Astrocyte (in vitro differentiated cells and primary cell): ENCODE measurements around the gene ELK1. TPM values are rescaled to one million over a fixed set of nuclear protein-coding genes. Genes with fewer than 3 reads are reported as not detected.

Source experiments
- DNase-seq: peaks from one replicate; pipeline ENCODE4 v3.0.0-alpha.2; 2010; ENCODE audit warnings: low read depth
- FAIRE-seq: peaks from 2 replicates; lab custom pipeline; 2011; peaks lifted over from hg19 to GRCh38; lab: Jason Lieb, UNC
- H2AFZ ChIP-seq: 2 replicates; pipeline ENCODE4 v1.6.0; 2012; ENCODE audit warnings: low read depth, low read length, inconsistent platforms
- H3K27ac ChIP-seq: 2 replicates; pipeline ENCODE4 v1.5.1; 2011; ENCODE audit warnings: low read depth, low read length, inconsistent platforms
- H3K27me3 ChIP-seq: 2 replicates; pipeline ENCODE4 v1.6.0; 2011; ENCODE audit warnings: low read length, inconsistent platforms; ENCODE audit not compliant: insufficient read depth
- H3K36me3 ChIP-seq: 2 replicates; pipeline ENCODE4 v1.5.1; 2011; ENCODE audit warnings: low read length, inconsistent platforms; ENCODE audit not compliant: insufficient read depth
- H3K4me1 ChIP-seq: 2 replicates; pipeline ENCODE4 v1.5.1; 2011; ENCODE audit warnings: low read length, inconsistent platforms; ENCODE audit not compliant: insufficient read depth
- H3K4me2 ChIP-seq: 2 replicates; pipeline ENCODE4 v1.6.0; 2012; ENCODE audit warnings: low read length, inconsistent platforms
- H3K4me3 ChIP-seq: 2 replicates; pipeline ENCODE4 v1.5.1; 2011; ENCODE audit warnings: low read depth, mild to moderate bottlenecking, low read length, inconsistent platforms; ENCODE audit not compliant: insufficient read depth
- H3K79me2 ChIP-seq: 2 replicates; pipeline ENCODE4 v1.6.0; 2012; ENCODE audit warnings: mild to moderate bottlenecking, low read length, inconsistent platforms; ENCODE audit not compliant: insufficient read depth
- H3K9ac ChIP-seq: 2 replicates; pipeline ENCODE4 v1.6.0; 2012; ENCODE audit warnings: mild to moderate bottlenecking, low read length, inconsistent platforms
- H3K9me3 ChIP-seq: 2 replicates; pipeline ENCODE4 v1.5.1; 2012; ENCODE audit warnings: low read depth, mild to moderate bottlenecking, low read length, inconsistent platforms; ENCODE audit not compliant: insufficient read depth
- H4K20me1 ChIP-seq: 2 replicates; pipeline ENCODE4 v1.6.0; 2012; ENCODE audit warnings: low read length, inconsistent platforms; ENCODE audit not compliant: insufficient read depth
- H3K27ac Mint-ChIP-seq: one replicate; pipeline ENCODE4 v1.8.0; 2021; ENCODE audit warnings: mild to moderate bottlenecking, mixed read lengths; ENCODE audit not compliant: unreplicated experiment
- H3K27me3 Mint-ChIP-seq: one replicate; pipeline ENCODE4 v1.8.0; 2021; ENCODE audit warnings: low read depth, mixed read lengths; ENCODE audit not compliant: unreplicated experiment
- H3K36me3 Mint-ChIP-seq: one replicate; pipeline ENCODE4 v1.8.0; 2021; ENCODE audit warnings: low read depth, mixed read lengths; ENCODE audit not compliant: unreplicated experiment
- H3K4me1 Mint-ChIP-seq: one replicate; pipeline ENCODE4 v1.8.0; 2021; ENCODE audit warnings: low read depth, mixed read lengths; ENCODE audit not compliant: unreplicated experiment
- H3K4me3 Mint-ChIP-seq: one replicate; pipeline ENCODE4 v1.8.0; 2021; ENCODE audit warnings: mild to moderate bottlenecking, moderate library complexity, mixed read lengths; ENCODE audit not compliant: unreplicated experiment
- H3K9me3 Mint-ChIP-seq: one replicate; pipeline ENCODE4 v1.8.0; 2021; ENCODE audit warnings: mild to moderate bottlenecking, mixed read lengths; ENCODE audit not compliant: unreplicated experiment
- CTCF ChIP-seq: IDR thresholded peaks from 2 replicates; pipeline ENCODE4 v1.5.1; 2011; ENCODE audit warnings: low read depth, mild to moderate bottlenecking, inconsistent platforms, low read length, moderate library complexity; ENCODE audit not compliant: insufficient read depth
- EZH2 ChIP-seq: IDR thresholded peaks from 2 replicates; pipeline ENCODE4 v1.6.1; 2012; ENCODE audit warnings: mild to moderate bottlenecking, low read length, inconsistent platforms; ENCODE audit not compliant: insufficient read depth
- total RNA-seq: library from RNA; stranded (reverse); gene quantifications from 2 replicates; pipeline ENCODE4 v1.2.1, GENCODE V29; 2021

The ELK1 gene
- total RNA-seq, 1 donor from 2014 or later, result 34.1 TPM

GRCh38 chrX:47633689-47634590, 16.4 kb downstream of the ELK1 start:
- Histone ChIP-seq H3K9me3 (no peaks in the 10 kb centered on the region), H3K36me3 (peaks cover 3% of the 10 kb centered on the region), H2AFZ (no peak overlapping the region), H3K79me2 (no peaks in the 10 kb centered on the region), H3K9ac (no peak overlapping the region), H4K20me1 (no peaks in the 10 kb centered on the region), H3K4me1 (peaks cover 3% of the 10 kb centered on the region), H3K27me3 (no peaks in the 10 kb centered on the region), H3K4me3 (no peak overlapping the region), H3K4me2 (no peak overlapping the region), H3K27ac (no peak overlapping the region)
- Mint-ChIP-seq H3K4me1 (peaks cover 5% of the 10 kb centered on the region), H3K27ac (no peak overlapping the region), H3K36me3 (peaks cover 6% of the 10 kb centered on the region), H3K4me3 (no peak overlapping the region), H3K9me3 (no peaks in the 10 kb centered on the region), H3K27me3 (no peaks in the 10 kb centered on the region)
- TF ChIP-seq EZH2, result no peak
- TF ChIP-seq CTCF, result no peak
- FAIRE-seq (no peak), DNase-seq (no peak)

- no peaks in the 10 kb centered on the region for H3K79me2 ChIP-seq
- H2AFZ ChIP-seq, result no peak overlapping the region
- H4K20me1 ChIP-seq, result no peaks in the 10 kb centered on the region
- Mint-ChIP-seq H3K27ac (no peak overlapping the region), H3K4me3 (no peak overlapping the region), H3K9me3 (no peaks in the 10 kb centered on the region), H3K4me1 (peaks cover 5% of the 10 kb centered on the region), H3K36me3 (peaks cover 6% of the 10 kb centered on the region), H3K27me3 (no peaks in the 10 kb centered on the region)
- H3K36me3 ChIP-seq, result peaks cover 3% of the 10 kb centered on the region
- DNase-seq, result no peak
- no peaks in the 10 kb centered on the region for H3K27me3 ChIP-seq
- FAIRE-seq, result peak; percentile 59
- H3K27ac ChIP-seq, result no peak overlapping the region
- no peaks in the 10 kb centered on the region for H3K4me1 ChIP-seq
- H3K4me3 ChIP-seq, result no peak overlapping the region
- no peak overlapping the region for H3K4me2 ChIP-seq
- TF ChIP-seq CTCF, result no peak
- TF ChIP-seq EZH2, result no peak
- H3K9ac ChIP-seq, result no peak overlapping the region
- no peaks in the 10 kb centered on the region for H3K9me3 ChIP-seq
These were observed 17.7 kb downstream of the ELK1 start for GRCh38 chrX:47632666-47633065.

- H3K27ac ChIP-seq, result no peak overlapping the region
- no peaks in the 10 kb centered on the region for H3K4me1 ChIP-seq
- FAIRE-seq, result peak; percentile 45
- no peaks in the 10 kb centered on the region for H3K27me3 Mint-ChIP-seq
- no peak overlapping the region for H3K27ac Mint-ChIP-seq
- H3K4me3 ChIP-seq, result no peak overlapping the region
- DNase-seq, result no peak
- no peaks in the 10 kb centered on the region for H3K9me3 Mint-ChIP-seq
- TF ChIP-seq CTCF (no peak), EZH2 (no peak)
- H4K20me1 ChIP-seq, result no peaks in the 10 kb centered on the region
- no peak overlapping the region for H3K4me2 ChIP-seq
- H3K9ac ChIP-seq, result no peak overlapping the region
- peaks cover 1% of the 10 kb centered on the region for H3K36me3 Mint-ChIP-seq
- no peak overlapping the region for H3K4me3 Mint-ChIP-seq
- H2AFZ ChIP-seq, result no peak overlapping the region
- peaks cover 3% of the 10 kb centered on the region for H3K36me3 ChIP-seq
- H3K4me1 Mint-ChIP-seq, result peaks cover 5% of the 10 kb centered on the region
- no peaks in the 10 kb centered on the region for H3K79me2 ChIP-seq
- H3K9me3 ChIP-seq, result no peaks in the 10 kb centered on the region
- H3K27me3 ChIP-seq, result no peaks in the 10 kb centered on the region
These were observed 18.7 kb downstream of the ELK1 start for GRCh38 chrX:47631676-47632075.
